ENCODE measurements around the gene GLYATL1.

DNA sequence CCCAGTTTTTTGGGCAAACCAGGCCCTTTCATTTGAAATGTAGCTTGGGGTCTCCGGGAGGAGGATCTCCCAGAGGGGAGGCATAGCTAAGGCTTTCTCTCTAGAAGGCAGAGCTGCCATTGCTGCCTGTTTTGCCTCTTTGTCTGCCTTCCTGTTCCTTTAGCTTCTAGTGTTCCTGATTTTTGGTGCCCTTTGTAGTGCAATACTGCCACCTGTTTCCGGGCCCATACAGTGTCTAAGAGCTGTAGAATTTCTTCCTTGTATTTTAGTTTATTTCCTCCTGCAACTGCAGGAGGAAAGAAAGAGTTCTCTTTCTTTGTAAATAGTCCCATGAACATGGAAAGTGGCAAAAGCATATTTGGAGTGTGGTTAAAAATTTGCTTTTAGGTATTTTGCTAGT is 19.3 kb upstream of the GLYATL1 start:
- no peak for TF ChIP-seq CTCF (conservative IDR thresholded peaks at IDR 0.05 in 1 of 2, IDR thresholded peaks at IDR 0.05 in 1 of 2; ENCODE audit: low read depth in 1 of 2, low read length in 2 of 2)
- TF ChIP-seq EZH2 (IDR thresholded peaks at IDR 0.05; ENCODE audit: low read length, missing control alignments), result no peak

Data from fibroblast of lung (primary cell).